A549 (cell line): Measurements from ENCODE around the gene SIK2.

Experiments
- CTCF ChIP-seq: fragments of >200 bp; sonication (Bioruptor Twin); formaldehyde crosslinking; IDR thresholded peaks from 3 replicates; pipeline ENCODE4 v1.5.1; 2016
- EP300 ChIP-seq, 2 experiments: fragments of >200 bp; sonication (Bioruptor Twin); formaldehyde crosslinking; IDR thresholded peaks; 2 replicates in 1 of 2; 3 replicates in 1 of 2; pipeline ENCODE4 v1.6.1; 2016 to 2017
- FOXS1 ChIP-seq: fragments of 250-450 bp; sonication (Bioruptor Pico); IDR thresholded peaks from 2 replicates; pipeline ENCODE4 v1.5.0; 2020; ENCODE audit warnings: mild to moderate bottlenecking, moderate library complexity
- JUNB ChIP-seq: fragments of >200 bp; sonication (Bioruptor Twin); formaldehyde crosslinking; IDR thresholded peaks from 2 replicates; pipeline ENCODE4 v1.6.1; 2016
- PBX3 ChIP-seq: IDR thresholded peaks from 2 replicates; pipeline ENCODE4 v1.6.1; 2012
- PHF8 ChIP-seq: fragments of 200-600 bp; sonication (generic); IDR thresholded peaks from 2 replicates; pipeline ENCODE4 v1.6.1; 2016; ENCODE audit warnings: low read depth, mild to moderate bottlenecking, antibody characterized with exemption, moderate library complexity, borderline replicate concordance

- TF ChIP-seq CTCF (no peak), PHF8 (no peak), PBX3 (no peak), EP300 (IDR thresholded peaks at IDR 0.05) (no peak), JUNB (no peak), FOXS1 (CRISPR knock-in tag) (no peak)
These were observed 101.3 kb downstream of the SIK2 start for GRCh38 chr11:111703576-111703975.
